Left kidney (tissue), 2 donors: ENCODE data around the gene RPSA. TPM values are rescaled to one million over a fixed set of nuclear protein-coding genes. Genes with fewer than 3 reads are reported as not detected.
"Not testable (repeated sequence)": the region's sequence is repeated elsewhere in the genome, so short reads cannot be mapped to it uniquely, and the experiment has no call there.

Experiments used
- DNase-seq: peaks from one replicate; pipeline ENCODE4 v3.0.0-alpha.2; 2013
- polyA plus RNA-seq: library from polyadenylated mRNA; unstranded; fragments of 120-200 nt; gene quantifications from one replicate; pipeline ENCODE4 v1.2.1, GENCODE V29; 2013; ENCODE audit not compliant: insufficient read length

Gene RPSA
- polyA plus RNA-seq, 1 donor: 1,388 TPM

DNA sequence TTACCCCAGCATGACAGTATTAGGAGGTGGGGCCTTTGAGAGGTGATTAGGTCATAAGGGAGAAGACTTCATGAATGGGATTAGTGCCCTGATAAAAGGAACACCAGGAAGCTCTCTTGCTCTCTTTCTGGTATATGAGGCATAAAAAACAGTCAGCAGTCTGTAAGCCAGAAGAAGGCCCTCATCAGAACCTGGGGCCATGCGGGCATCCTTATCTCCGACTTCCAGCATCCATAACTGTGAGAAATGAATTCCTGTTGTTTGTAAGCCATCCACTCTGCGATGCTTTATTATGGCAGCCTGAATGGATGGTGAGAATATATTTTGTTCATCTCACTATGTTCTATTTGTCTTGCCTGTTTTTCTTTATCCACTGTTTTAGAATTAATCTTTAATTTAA, 43.3 kb downstream of the RPSA start:
- no peak for DNase-seq

DNA sequence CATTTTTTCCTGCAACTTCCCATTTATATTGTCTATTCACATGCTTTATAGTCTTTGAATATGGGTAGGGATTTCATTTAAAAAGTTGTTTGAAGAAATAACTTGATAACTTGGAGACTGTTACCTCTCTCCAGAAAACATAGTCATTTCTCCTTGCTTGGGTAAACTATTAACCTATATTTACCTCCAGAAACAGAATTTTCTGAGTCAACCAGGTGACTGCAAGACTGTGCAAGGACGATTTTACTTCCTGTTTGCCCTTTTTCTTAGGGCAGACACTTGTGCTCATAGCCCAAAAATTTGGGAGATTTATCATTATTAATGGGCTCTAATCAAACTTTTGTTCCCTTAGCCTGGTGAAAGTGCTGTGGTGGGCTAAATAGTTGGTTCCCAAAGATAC, 46.6 kb downstream of the RPSA start:
- no peak for DNase-seq

DNA sequence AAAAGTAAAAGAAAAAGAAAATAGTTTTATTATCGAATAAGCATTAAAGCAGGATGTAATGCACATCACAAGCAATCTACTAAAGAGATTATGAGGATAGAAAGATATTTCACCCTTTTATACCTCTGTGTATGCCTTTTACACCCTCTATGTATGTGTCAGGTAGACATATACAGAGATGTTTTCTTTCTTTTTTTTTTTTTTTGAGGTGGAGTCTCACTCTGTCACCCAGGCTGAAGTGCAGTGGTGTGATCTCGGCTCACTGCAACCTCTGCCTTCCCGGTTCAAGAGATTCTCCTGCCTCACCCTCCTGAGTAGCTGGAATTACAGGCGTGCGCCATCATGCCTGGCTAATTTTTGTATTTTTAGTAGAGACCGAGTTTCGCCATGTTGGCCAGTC, 47.4 kb downstream of the RPSA start:
- not testable (repeated sequence) for DNase-seq

DNA sequence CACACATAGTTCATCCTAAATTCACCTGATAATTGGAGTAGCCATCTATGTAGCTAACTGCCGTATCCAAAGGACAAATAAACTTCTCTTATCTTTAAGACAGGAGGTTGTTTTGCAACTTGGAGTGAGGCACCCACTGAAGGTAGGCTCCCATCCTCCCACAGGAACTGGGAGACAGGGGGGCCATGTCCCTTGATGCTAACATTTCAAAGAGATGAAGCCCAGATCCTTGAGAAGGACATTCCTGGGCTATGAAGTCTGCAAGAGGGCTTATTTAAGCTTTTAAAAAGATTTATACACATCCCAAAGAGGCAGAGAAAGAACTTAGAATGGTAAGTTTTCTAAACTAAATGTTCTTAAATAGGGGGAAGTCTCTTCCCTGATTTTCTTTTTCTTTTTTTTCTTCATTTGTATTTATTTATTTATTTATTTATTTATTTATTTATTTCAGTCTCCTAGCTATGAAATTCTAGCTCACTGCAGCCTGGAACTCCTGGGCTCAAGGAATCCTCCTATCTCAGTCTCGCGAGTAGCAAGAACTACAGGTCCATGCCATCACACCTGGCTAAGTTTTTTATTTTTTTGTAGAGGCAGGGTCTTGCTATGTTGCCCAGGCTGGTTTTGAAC, 48.2 kb downstream of the RPSA start:
- DNase-seq: no peak

DNA sequence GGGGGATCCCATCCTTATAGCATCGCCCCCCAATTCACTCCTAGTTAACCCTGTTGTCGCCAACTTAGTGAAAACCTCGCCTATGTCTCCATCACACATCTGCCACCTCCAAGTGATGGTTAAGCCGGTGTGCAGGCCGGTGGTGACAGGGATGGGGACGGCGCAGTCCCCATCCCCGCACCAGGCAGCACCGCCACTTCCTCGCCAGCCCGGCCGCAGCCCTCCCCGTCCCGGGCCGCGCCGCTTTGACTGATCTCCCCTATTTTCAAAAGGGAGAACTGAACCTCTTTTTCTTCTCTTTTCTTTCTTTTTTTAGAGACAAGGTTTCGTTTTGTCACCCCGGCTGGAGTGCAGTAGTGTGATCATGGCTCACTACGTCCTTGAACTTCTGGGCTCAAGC, 49.6 kb downstream of the RPSA start:
- DNase-seq: no peak

DNA sequence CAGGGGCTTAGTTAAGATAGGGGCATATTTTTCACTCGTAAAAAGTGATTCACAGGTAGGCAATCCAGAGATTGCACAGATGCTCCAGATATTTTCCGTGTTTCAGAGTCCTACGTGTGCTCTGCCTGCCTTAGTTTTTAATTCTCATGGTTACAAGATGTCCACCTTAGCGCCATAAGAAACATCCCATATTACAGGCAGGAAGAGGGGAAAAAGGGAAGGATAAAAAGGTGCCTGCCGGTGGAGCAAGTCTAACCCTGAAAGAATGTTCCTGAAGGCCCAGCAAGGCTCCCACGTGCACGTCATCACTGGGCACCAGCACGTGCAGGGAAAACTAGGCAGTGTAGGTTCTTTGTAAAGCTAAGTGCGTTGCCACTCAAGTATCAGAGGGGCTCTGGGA, 50.8 kb downstream of the RPSA start:
- DNase-seq: no peak

DNA sequence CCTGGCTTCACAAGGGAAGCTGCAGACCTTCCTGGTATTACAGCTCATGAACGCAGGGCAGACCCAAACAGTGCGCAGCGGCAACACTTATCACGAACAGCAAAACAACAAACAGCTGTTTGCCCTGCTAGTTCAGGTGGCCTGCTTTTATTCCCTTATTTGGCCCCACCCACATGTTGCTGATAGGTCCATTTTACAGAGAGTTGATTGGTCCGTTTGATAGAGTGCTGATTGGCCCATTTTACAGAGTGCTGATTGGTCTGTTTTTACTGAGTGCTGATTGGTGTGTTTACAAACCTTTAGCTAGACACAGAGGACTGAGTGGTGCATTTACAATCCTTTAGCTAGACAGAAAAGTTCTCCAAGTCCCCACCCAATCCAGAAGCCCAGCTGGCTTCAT, 52.1 kb downstream of the RPSA start:
- not testable (repeated sequence) for DNase-seq

DNA sequence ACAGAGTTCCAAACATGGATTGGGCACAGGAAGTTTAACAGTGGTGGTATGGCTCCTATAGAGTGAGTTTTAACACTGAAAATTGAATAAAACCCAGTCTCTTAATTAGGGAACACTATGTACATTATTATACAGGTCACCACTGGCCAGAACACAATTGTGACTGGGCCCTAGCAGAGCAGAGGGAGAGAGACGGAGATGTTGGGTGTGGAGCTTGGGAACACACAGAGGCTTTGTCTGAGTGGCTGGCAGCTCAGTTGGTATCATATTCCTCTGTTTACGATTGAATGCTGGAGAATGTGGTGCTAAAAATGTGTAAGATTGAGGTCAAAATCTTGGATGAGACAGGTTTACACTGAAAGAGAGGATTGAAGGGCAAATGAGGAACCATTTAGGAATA, 54.2 kb downstream of the RPSA start:
- no peak for DNase-seq

Other genes starting within 250 kb of the RPSA start
- gene XIRP1, start 214.1 kb upstream of the RPSA start, polyA plus RNA-seq: 0.25 TPM
- gene CX3CR1, start 126.7 kb upstream of the RPSA start, polyA plus RNA-seq: 4.7 TPM
- gene CCR8, start 77.0 kb upstream of the RPSA start, polyA plus RNA-seq: not detected
- gene SLC25A38, start 23.4 kb upstream of the RPSA start, polyA plus RNA-seq: 39.8 TPM
- 0.22 TPM for gene MOBP, start 61.0 kb downstream of the RPSA start, polyA plus RNA-seq